GM06990 (cell line): ENCODE results near the gene SSBP3.
"Not testable (repeated sequence)": the region's sequence is repeated elsewhere in the genome, so short reads cannot be mapped to it uniquely, and the experiment has no call there.

Experiments
- DNase-seq: peaks from one replicate; pipeline ENCODE4 v3.0.0-alpha.2; 2011; ENCODE audit not compliant: insufficient read length; ENCODE audit errors: extremely low read depth
- H3K27me3 ChIP-seq: replicated peaks from 2 replicates; pipeline ENCODE4 v1.6.0; 2011; ENCODE audit warnings: low read length; ENCODE audit not compliant: control insufficient read depth, insufficient read depth
- H3K36me3 ChIP-seq: 2 replicates; pipeline ENCODE4 v1.5.1; 2011; ENCODE audit warnings: low read length; ENCODE audit not compliant: control insufficient read depth, insufficient read depth
- H3K4me3 ChIP-seq: replicated peaks from 2 replicates; pipeline ENCODE4 v1.5.1; 2011; ENCODE audit warnings: low read depth, mild to moderate bottlenecking, control low read depth, low read length
- CTCF ChIP-seq: IDR thresholded peaks from 2 replicates; pipeline ENCODE4 v1.5.1; 2011; ENCODE audit warnings: low read length, control low read depth, mild to moderate bottlenecking, inconsistent platforms; ENCODE audit not compliant: insufficient read depth, poor library complexity, severe bottlenecking

Gene SSBP3

GRCh38 chr1:54239035-54239383 lies 167.2 kb downstream of the SSBP3 start:
- Histone ChIP-seq H3K4me3 (no peak overlapping the region), H3K27me3 (no peaks in the 10 kb centered on the region), H3K36me3 (peaks cover 5% of the 10 kb centered on the region)
- DNase-seq, result no peak
- no peak for TF ChIP-seq CTCF

GRCh38 chr1:54238353-54239034 lies 167.7 kb downstream of the SSBP3 start:
- DNase-seq, result no peak
- Histone ChIP-seq H3K27me3 (no peaks in the 10 kb centered on the region), H3K4me3 (no peak overlapping the region), H3K36me3 (peaks cover 5% of the 10 kb centered on the region)
- TF ChIP-seq CTCF, result no peak

GRCh38 chr1:54237586-54237985 lies 168.6 kb downstream of the SSBP3 start:
- H3K27me3 ChIP-seq, result no peaks in the 10 kb centered on the region
- no peak overlapping the region for H3K4me3 ChIP-seq
- peaks cover 5% of the 10 kb centered on the region for H3K36me3 ChIP-seq
- no peak for DNase-seq
- TF ChIP-seq CTCF, result no peak

- no peak for DNase-seq
- Histone ChIP-seq H3K36me3 (peaks cover 5% of the 10 kb centered on the region), H3K27me3 (no peaks in the 10 kb centered on the region), H3K4me3 (no peak overlapping the region)
- no peak for TF ChIP-seq CTCF
These were observed 171.9 kb downstream of the SSBP3 start for GRCh38 chr1:54234284-54234683.

- not testable (repeated sequence) for H3K4me3 ChIP-seq, H3K36me3 ChIP-seq, H3K27me3 ChIP-seq, DNase-seq
These were observed 173.0 kb downstream of the SSBP3 start for GRCh38 chr1:54233196-54233595.

- no peak for DNase-seq
- H3K4me3 ChIP-seq, result no peak overlapping the region
These were observed 175.5 kb downstream of the SSBP3 start for GRCh38 chr1:54230507-54231339.

More at GRCh38 chr1:54230507-54231339, 175.5 kb downstream of the SSBP3 start:
- H3K36me3 ChIP-seq, result peaks cover 1% of the 10 kb centered on the region
- H3K27me3 ChIP-seq, result no peaks in the 10 kb centered on the region
- no peak for TF ChIP-seq CTCF
